Measurements from ENCODE around the gene HOXD13.

DNA sequence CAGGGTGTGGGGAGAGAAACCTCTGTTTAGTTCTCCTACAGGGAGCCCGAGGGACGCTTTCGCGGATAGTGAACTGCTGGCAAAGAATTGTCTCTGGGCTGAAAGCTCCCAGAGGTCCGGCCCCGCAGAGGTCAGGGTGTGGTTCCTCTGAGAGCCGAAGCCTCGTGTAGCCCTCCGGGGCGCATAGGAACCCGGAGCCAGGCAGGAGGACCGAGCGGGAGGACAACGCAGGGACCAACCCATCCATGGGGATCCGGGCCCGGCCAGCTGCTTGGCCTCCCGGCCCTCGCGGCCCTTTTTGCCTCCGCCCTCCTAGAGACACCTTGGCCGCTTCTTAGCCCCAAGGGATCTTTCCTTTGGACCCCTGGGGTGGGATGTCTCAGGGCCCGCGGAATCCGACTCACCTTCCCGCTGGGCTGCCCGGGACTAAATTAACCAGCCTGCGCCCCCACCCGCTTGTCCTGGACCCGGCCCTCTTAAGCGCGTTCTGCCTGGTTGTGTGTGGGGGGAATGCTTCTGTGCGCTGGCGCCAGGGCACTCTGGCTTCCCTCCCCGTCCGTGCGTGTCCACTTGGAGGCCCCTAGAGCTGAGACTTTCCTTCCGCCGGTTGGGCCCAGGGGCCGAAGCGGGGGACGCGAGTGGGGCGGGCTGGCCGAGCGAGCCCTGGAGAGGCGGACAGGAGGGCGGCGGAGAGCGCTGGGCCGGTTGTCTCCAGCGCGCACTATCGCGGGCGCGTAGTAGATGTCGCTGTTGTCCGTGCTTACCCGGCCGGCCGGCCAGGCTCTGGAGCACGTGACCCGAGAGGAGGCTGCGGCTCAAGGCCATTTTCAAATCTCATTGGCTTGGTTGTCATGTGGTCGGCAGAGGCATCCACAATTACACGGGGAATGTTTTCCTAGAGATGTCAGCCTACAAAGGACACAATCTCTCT, 23.6 kb downstream of the HOXD13 start, which contains the start of gene HOXD10:
- no peak for TF ChIP-seq GABPA (IDR thresholded peaks at IDR 0.05; ENCODE audit: low read depth, low read length)
- TF ChIP-seq GABPA (CRISPR knock-in tag; IDR thresholded peaks at IDR 0.05; ENCODE audit: low read depth) = no peak
- TF ChIP-seq, protein P1, sequence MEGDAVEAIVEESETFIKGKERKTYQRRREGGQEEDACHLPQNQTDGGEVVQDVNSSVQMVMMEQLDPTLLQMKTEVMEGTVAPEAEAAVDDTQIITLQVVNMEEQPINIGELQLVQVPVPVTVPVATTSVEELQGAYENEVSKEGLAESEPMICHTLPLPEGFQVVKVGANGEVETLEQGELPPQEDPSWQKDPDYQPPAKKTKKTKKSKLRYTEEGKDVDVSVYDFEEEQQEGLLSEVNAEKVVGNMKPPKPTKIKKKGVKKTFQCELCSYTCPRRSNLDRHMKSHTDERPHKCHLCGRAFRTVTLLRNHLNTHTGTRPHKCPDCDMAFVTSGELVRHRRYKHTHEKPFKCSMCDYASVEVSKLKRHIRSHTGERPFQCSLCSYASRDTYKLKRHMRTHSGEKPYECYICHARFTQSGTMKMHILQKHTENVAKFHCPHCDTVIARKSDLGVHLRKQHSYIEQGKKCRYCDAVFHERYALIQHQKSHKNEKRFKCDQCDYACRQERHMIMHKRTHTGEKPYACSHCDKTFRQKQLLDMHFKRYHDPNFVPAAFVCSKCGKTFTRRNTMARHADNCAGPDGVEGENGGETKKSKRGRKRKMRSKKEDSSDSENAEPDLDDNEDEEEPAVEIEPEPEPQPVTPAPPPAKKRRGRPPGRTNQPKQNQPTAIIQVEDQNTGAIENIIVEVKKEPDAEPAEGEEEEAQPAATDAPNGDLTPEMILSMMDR (CRISPR knock-in tag; IDR thresholded peaks at IDR 0.05) = no peak
- TF ChIP-seq ZNF263 (CRISPR knock-in tag; IDR thresholded peaks at IDR 0.05) = no peak
- TF ChIP-seq FOSL1 (CRISPR knock-in tag; IDR thresholded peaks at IDR 0.05; ENCODE audit: borderline replicate concordance) = no peak
- no peak for TF ChIP-seq KLF6 (CRISPR knock-in tag; IDR thresholded peaks at IDR 0.05)
- no peak for TF ChIP-seq ZNF713 (CRISPR knock-in tag; IDR thresholded peaks at IDR 0.05)
- TF ChIP-seq, protein P2, sequence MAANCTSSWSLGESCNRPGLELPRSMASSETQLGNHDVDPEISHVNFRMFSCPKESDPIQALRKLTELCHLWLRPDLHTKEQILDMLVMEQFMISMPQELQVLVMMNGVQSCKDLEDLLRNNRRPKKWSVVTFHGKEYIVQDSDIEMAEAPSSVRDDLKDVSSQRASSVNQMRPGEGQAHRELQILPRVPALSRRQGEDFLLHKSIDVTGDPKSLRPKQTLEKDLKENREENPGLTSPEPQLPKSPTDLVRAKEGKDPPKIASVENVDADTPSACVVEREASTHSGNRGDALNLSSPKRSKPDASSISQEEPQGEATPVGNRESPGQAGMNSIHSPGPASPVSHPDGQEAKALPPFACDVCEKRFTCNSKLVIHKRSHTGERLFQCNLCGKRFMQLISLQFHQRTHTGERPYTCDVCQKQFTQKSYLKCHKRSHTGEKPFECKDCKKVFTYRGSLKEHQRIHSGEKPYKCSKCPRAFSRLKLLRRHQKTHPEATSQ (CRISPR knock-in tag; IDR thresholded peaks at IDR 0.05; ENCODE audit: borderline replicate concordance) = no peak

All from HepG2 (cell line).